D721Med (cell line): ENCODE data around the gene POLRMT.

ENCODE experiments used
- DNase-seq: peaks from one replicate; pipeline ENCODE4 v3.0.0; 2011; ENCODE audit warnings: low spot score; ENCODE audit not compliant: insufficient read length
- FAIRE-seq: peaks from 2 replicates; lab custom pipeline; 2011; peaks lifted over from hg19 to GRCh38; lab: Jason Lieb, UNC
- CTCF ChIP-seq: IDR thresholded peaks from 2 replicates; pipeline ENCODE4 v1.5.1; 2012; ENCODE audit warnings: mild to moderate bottlenecking, control low read depth; ENCODE audit not compliant: insufficient read depth; ENCODE audit errors: missing control alignments

Gene POLRMT

DNA sequence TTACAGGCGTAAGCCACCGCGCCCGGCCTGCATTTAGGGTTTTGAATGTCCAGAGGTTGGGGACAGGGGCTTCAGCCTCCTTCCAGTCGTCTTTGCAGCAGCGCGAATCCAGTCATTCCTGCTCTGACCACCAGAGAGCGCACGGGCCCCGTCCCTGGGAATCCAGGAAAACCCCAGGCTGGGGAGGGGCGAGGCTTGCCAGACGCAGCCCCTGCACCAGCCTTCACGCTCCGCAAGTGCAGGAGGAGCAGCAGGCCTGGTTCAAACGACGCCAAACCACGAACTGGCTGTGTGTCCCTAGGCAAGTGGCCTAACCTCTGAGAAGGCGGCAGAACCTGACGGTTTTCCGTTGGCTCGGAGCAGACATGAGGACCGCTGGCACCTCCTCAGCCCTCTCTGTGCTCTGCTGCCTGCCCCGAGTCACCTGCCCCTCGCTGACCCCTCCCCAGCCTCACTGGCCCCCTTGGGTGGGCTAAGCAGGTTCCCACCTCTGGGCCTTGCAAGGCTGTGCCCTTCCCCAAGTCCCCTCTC is 31.6 kb upstream of the POLRMT start:
- FAIRE-seq = no peak
- peak; percentile 86 for DNase-seq
- TF ChIP-seq CTCF = peak; percentile 91

- no peak for DNase-seq
- TF ChIP-seq CTCF = no peak
- FAIRE-seq = no peak
Observed at GRCh38 chr19:663682-664117, 30.4 kb upstream of the POLRMT start.

DNA sequence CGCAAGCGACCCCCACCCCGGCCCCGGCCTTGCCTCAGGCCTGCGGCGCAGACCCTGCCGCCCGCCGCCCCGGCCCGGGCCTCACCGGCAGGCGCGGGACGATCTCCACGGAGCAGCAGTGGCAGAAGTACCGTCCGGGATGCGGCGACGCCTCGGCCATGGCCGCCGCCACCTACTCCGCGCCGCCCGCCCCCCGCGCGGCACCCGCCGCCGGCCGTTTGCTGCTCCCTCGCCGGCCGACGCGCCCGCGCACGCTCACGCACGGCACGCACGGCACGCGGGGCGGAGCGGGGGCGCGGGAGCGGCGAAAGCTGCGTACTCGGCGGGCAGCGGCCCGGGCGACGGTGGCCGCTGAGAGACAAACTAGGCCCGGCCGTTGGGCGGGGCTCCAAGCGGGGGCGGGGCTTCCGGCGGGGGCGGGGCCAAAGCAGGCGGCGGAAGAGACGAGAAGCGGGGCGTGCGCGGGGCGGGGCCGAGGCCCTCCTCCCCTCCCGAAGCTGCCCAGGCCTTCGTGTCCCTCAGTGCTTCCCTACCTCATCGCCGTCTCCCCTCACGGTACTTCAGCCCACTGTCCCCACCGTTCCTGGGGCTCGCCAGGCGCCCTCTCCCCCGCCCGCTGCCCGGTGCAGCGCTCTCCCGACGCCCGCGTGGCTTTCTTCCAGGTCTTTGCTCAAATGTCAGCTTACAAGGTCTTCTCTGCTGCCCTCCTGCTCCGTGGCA is 29.8 kb upstream of the POLRMT start, which contains the start of gene RNF126:
RNF126 (minus strand) TSS at position 253 of the 720 bp plus-strand sequence; CDS start at position 160, 93 bp downstream.
- FAIRE-seq = no peak
- peak; percentile 95 for DNase-seq
- no peak for TF ChIP-seq CTCF

DNA sequence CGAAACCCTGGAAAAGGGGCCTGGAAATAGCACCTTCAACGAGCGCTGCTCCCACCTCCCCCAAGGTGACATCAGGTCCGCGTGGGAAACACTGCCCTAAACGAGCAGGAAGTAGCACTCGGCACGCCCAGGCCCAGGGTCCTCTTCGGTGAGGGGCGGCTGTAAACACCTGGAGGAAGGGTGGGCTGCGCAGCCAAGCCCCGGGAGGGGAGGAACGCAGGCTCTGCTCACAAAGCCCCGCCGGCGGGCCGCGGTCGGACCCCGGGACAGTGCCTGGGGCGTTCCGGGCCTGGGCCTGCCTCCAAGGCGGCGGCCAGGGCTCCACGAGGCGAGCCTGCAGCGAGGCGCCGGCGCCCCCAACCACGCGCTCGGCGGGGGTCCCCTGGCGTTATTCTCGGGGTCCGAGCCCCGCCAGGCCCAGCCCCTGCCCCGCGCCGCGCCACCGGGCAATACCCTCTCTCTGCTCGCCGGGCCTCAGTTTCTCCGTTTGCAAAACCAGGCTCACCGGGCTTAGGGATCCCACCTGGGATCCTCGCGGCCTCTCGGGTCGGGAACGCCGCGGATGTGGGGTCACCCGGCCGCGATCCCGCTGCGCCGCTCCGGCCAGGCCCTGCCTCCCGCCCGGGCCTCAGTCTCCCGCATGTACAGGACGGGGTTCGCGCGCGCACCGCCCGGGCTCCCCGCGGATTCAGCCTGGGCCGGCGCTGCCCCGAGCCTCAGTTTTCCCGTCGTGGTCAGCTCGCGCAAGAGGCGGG is 29.0 kb upstream of the POLRMT start:
- FAIRE-seq = no peak
- no peak for TF ChIP-seq CTCF
- no peak for DNase-seq

GRCh38 chr19:661427-662196 is 28.3 kb upstream of the POLRMT start:
- no peak for TF ChIP-seq CTCF
- no peak for FAIRE-seq
- no peak for DNase-seq

DNA sequence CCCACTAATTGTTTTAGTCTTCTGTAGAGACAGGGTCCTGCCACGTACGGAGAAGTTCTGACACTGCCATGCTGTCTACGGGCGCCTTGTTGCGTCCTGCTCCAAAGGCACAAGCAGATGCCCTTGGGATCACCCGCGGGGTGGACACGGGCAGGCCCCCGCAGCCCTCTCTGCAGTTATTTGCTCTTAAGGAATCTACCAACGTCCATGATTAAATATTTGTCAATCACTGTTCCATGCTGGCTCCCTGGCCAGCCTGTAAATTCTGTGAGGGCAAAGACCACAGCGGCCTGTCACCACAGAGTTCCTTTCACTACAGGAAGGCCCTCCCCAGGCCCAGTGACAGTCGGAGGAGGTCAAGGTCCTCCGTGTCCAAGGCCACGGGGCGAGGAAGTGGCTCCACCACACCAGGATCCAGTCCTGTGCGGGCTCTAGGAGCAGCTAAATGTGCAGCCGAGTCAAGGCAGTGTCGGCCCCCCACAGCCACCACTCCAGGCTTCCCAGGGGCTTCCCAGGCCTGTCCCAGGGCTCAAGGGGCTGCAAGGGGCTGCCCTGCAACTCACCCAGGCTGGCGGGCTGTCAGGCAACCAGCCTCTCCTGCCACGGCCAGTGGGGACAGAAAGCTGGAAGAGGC is 27.6 kb upstream of the POLRMT start:
- TF ChIP-seq CTCF = no peak
- DNase-seq = no peak
- FAIRE-seq = no peak
